ENCODE data around the gene JAK3.

GRCh38 chr19:17836530-17836929, 11.3 kb downstream of the JAK3 start:
- TF ChIP-seq ZNF317 (CRISPR knock-in tag; IDR thresholded peaks at IDR 0.05; ENCODE audit: borderline replicate concordance, low read depth) (no peak), CTCF (IDR thresholded peaks at IDR 0.05) (no peak), ZNF671 (CRISPR knock-in tag; IDR thresholded peaks at IDR 0.05) (no peak), ARID4B (CRISPR knock-in tag; IDR thresholded peaks at IDR 0.05; ENCODE audit: borderline replicate concordance) (no peak), RORB (CRISPR knock-in tag; IDR thresholded peaks at IDR 0.05) (no peak), ZNF512 (CRISPR knock-in tag; IDR thresholded peaks at IDR 0.05; ENCODE audit: borderline replicate concordance) (no peak), E2F5 (CRISPR knock-in tag; IDR thresholded peaks at IDR 0.05) (no peak), FOXJ3 (CRISPR knock-in tag; IDR thresholded peaks at IDR 0.05; ENCODE audit: borderline replicate concordance) (no peak)

All from WTC11 (cell line).